Measurements from ENCODE around the gene E2F6.

GRCh38 chr2:11416931-11417330 lies 49.0 kb downstream of the E2F6 start:
- TF ChIP-seq SUZ12 (IDR thresholded peaks at IDR 0.05; ENCODE audit: low read depth, low read length) (no peak), ETV5 (CRISPR knock-in tag; IDR thresholded peaks at IDR 0.05; ENCODE audit: borderline replicate concordance) (no peak), CTCF (CRISPR knock-in tag; IDR thresholded peaks at IDR 0.05) (no peak), JUND (CRISPR knock-in tag; IDR thresholded peaks at IDR 0.05) (no peak), TCF7L2 (IDR thresholded peaks at IDR 0.05; ENCODE audit: low read depth, low read length) (no peak), POLR2A (IDR thresholded peaks at IDR 0.05; ENCODE audit: insufficient read depth in 1 of 2, low read depth in 2 of 2, low read length in 2 of 2) (no peak), ZKSCAN1 (IDR thresholded peaks at IDR 0.05; ENCODE audit: low read length) (no peak), USF2 (IDR thresholded peaks at IDR 0.05; ENCODE audit: low read depth, low read length) (no peak), USF2 (CRISPR knock-in tag; IDR thresholded peaks at IDR 0.05; ENCODE audit: borderline replicate concordance) (no peak), SALL2 (CRISPR knock-in tag; IDR thresholded peaks at IDR 0.05) (no peak)
- TF ChIP-seq, protein P1, sequence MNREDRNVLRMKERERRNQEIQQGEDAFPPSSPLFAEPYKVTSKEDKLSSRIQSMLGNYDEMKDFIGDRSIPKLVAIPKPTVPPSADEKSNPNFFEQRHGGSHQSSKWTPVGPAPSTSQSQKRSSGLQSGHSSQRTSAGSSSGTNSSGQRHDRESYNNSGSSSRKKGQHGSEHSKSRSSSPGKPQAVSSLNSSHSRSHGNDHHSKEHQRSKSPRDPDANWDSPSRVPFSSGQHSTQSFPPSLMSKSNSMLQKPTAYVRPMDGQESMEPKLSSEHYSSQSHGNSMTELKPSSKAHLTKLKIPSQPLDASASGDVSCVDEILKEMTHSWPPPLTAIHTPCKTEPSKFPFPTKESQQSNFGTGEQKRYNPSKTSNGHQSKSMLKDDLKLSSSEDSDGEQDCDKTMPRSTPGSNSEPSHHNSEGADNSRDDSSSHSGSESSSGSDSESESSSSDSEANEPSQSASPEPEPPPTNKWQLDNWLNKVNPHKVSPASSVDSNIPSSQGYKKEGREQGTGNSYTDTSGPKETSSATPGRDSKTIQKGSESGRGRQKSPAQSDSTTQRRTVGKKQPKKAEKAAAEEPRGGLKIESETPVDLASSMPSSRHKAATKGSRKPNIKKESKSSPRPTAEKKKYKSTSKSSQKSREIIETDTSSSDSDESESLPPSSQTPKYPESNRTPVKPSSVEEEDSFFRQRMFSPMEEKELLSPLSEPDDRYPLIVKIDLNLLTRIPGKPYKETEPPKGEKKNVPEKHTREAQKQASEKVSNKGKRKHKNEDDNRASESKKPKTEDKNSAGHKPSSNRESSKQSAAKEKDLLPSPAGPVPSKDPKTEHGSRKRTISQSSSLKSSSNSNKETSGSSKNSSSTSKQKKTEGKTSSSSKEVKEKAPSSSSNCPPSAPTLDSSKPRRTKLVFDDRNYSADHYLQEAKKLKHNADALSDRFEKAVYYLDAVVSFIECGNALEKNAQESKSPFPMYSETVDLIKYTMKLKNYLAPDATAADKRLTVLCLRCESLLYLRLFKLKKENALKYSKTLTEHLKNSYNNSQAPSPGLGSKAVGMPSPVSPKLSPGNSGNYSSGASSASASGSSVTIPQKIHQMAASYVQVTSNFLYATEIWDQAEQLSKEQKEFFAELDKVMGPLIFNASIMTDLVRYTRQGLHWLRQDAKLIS (CRISPR knock-in tag; IDR thresholded peaks at IDR 0.05), result no peak

Measured in HepG2 (cell line).